Cardiac septum (tissue), 1 donor: Measurements from ENCODE around the gene DNAJB5. TPM values are rescaled to one million over a fixed set of nuclear protein-coding genes. Genes with fewer than 3 reads are reported as not detected.
"Not testable (repeated sequence)": the region's sequence is repeated elsewhere in the genome, so short reads cannot be mapped to it uniquely, and the experiment has no call there.

Experiments
- DNase-seq: peaks from one replicate; pipeline ENCODE4 v3.0.0-alpha.2; 2020; ENCODE audit warnings: low spot score
- intact Hi-C: fragments of 100-400 bp; cut with DNase I; formaldehyde crosslinking; loops from one replicate; pipeline ENCODE4 v1.14.0; 2022
- total RNA-seq: library from RNA; stranded (reverse); fragmentation: NEBNext Ultra II Directional; extraction: Animal tissue kit (Norgen Biotek cat#: 25700); gene quantifications from one replicate; pipeline ENCODE4 v1.2.1, GENCODE V29; 2021
- donor health status: DM: no; HTN: no; CAD: no.

DNAJB5 gene
- total RNA-seq, 1 donor from 2014 or later: 133 TPM

DNA sequence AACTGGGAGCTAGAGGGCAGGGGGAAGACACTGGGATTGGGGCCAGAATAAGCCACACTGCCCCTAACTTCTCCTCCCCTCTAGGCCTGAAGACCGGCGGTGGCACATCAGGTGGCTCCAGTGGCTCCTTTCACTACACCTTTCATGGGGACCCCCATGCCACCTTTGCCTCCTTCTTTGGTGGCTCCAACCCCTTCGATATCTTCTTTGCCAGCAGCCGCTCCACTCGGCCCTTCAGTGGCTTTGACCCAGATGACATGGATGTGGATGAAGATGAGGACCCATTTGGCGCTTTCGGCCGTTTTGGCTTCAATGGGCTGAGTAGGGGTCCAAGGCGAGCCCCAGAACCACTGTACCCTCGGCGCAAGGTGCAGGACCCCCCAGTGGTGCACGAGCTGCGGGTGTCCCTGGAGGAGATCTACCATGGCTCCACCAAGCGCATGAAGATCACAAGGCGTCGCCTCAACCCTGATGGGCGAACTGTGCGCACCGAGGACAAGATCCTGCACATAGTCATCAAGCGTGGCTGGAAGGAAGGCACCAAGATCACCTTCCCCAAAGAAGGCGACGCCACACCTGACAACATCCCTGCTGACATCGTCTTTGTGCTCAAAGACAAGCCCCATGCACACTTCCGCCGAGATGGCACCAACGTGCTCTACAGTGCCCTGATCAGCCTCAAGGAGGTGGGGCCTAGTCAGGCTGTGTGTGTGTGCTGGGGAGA is 6.8 kb downstream of the DNAJB5 start:
- no peak for DNase-seq
- intact Hi-C loops: loop anchor here (5.0 kb wide), 1 partner anchor 56 kb away; no protein-coding TSS in a partner anchor

DNA sequence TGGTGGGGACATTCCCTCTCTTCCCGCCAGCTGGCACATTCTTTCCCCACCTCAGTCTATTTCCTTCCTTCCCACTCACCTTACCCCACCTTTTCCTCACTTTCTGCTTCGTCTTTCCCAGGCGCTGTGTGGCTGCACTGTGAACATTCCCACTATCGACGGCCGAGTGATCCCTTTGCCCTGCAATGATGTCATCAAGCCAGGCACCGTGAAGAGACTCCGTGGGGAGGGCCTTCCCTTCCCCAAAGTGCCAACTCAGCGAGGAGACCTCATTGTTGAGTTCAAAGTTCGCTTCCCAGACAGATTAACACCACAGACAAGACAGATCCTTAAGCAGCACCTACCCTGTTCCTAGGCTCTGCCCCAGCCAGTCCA is 7.3 kb downstream of the DNAJB5 start:
- intact Hi-C loops: loop anchor here (5.0 kb wide), 1 partner anchor 55 kb away; no protein-coding TSS in a partner anchor
- no peak for DNase-seq

DNA sequence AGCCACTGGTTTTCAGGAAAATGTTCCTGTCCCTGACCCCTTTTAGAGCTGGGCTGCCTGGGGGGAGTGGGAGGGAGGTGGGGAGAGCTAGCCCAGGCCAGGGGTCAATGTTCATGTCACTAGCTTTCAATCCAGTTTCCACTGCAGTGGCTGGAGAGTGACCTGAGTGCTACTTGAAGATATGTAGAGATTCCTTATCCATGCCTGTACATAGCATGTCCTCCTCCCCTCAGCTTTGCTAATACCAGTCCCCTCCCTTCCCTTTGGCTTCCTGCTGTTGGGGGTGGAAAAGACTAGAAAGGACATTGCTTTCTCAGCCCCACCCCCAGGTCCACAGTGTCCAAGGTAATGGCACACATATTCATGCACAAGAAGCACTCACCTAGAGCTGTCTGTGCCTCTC is 7.8 kb downstream of the DNAJB5 start:
- intact Hi-C loops: loop anchor here (5.0 kb wide), 1 partner anchor 55 kb away; no protein-coding TSS in a partner anchor
- no peak for DNase-seq

DNA sequence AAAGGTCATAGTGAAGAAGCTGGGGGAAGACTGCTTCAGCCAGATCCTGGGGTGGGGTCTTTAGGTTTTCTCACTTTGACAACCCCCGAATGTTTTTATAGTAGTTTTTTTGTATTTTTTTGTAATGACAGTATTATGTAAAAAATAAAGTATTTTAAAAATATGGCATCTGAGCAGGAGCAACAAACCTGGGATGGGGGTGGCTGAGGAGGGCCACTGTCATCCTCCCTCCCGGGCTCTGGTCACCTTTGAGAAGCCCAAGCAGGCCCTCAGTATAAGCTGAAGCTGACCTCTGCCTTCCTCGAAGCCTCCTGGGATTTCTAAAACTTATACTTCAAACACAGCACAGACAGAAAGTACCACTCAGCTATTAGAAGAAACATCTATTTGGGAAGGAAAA is 8.7 kb downstream of the DNAJB5 start:
- no peak for DNase-seq
- intact Hi-C loops: loop anchor here (5.0 kb wide), 1 partner anchor 54 kb away; no protein-coding TSS in a partner anchor

DNA sequence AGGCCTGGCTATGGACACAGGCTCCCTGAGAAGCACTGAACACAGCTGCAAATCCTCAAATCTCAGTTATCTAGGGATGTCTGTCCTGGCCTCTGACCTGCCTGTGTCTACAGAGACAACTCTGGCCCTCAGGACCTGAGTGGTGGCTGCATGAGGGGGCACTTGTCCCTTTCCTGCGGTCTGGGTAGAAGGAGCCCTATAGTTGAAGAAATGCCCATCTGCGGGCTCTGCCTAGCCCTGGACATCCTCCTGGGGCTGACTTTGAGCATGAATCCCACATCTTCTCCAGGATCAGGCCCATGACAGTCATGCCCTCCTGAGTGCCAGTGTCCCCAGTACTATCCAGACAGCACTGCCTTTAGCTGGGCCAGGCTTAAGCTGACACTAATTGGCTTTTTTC is 10.0 kb downstream of the DNAJB5 start:
- intact Hi-C loops: loop anchor here (5.0 kb wide), 1 partner anchor 53 kb away; no protein-coding TSS in a partner anchor
- DNase-seq: no peak

DNA sequence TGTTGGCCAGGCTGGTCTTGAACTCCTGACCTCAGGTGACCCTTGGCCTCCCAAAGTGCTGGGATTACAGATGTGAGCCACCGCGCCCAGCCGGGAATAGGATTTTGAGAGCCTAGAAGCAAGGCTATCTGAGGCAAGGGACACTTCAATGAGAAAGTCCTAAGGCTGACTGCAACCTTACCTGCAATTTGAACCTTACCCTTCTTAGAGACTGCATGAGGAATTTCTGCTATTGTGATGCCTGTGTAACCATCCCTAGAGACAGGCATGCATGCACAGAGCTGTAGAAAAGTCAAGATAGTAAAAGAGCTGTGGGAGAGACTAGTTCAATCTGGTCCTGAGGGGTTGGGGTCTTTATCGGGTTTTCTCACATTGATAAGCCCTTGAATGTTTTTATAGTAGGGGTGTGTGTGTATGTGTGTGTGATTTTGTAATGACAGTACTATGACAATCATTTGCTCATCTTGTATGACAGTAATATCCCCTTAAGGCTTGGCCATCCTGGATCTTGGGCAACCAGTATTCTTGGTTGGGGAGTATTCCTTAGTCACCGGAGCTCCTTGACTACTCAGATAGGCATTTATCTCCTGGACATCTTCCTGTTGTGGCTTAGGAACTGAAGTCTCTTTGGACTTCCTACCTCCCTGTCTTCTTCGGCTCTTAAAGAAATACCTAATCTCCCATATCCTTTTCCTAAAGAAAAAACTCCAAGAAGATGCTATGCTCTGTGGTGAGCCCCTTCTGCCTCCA is 11.2 kb downstream of the DNAJB5 start:
- no peak for DNase-seq
- intact Hi-C loops: no loop called here

DNA sequence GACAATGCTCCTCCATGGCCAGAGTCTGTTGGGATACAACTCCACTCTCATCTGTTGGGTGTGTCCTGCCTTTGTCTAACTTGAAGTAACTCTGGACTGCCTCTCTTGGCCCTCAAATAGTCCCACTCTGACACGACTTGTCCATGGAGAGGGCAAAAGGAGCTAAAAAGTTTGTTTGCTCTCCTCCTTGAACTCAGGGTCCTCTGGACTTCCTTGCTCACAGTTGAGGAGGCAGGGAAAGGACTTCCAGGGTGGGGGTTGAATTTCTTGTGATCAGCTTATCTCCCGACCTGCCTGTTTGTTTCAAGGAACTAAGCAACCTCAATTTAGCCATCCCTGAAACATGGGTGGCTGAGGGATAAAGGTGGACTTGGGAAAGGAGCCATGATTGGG is 11.7 kb downstream of the DNAJB5 start:
- intact Hi-C loops: no loop called here
- DNase-seq: no peak

DNA sequence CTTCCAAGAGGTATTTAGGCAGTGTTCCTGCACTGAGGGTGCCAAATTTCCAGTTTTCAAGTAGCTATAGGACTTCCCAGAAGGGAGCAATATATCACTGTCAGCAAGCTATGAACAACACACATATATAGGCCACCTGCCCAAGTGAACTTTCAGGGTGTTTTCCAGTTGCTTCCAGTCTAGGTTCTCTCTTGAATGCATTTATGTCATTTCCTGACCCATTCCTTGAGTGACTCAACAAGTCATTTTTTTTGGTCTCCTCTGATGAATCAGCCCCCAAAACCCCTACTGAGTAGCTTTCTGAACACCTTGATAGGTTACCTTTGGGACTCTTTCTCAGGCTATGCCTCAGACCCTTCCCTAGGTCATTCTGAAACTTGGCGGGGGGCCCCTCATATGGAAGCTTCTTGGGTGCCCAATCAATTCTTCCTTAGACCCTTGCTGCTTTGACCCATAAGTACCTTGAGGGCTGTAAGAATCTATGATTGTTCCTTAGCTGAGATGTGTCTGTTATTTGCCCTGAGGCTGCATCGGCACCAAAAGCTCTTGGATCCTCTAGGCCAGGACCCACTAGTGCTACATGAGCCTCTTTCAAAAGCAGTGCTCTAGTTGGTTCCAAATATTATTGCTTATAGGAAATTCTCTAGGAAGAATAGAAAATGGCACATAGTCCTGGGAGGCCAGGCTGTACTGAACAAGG is 12.4 kb downstream of the DNAJB5 start:
- DNase-seq: no peak
- intact Hi-C loops: no loop called here

DNA sequence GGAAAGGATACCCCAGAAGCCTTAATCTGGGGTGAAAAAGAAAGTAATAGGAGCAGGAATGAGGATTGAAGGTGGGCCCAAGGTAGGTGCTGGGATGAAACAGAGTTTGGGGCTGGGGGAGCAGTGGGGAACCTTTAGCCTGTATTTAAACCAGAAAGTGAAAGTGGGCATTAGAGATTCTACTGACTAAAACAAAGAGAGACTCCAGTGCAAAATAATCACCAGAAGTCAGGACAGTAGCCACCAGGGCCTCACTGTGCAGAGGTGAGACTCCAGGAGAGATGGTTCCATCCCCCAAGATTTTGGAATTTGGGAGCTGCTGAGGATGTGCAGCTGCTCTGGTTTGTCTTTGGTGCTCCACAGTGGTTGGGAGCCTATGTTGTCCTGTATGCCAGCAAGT is 13.1 kb downstream of the DNAJB5 start:
- DNase-seq: no peak
- intact Hi-C loops: no loop called here

DNA sequence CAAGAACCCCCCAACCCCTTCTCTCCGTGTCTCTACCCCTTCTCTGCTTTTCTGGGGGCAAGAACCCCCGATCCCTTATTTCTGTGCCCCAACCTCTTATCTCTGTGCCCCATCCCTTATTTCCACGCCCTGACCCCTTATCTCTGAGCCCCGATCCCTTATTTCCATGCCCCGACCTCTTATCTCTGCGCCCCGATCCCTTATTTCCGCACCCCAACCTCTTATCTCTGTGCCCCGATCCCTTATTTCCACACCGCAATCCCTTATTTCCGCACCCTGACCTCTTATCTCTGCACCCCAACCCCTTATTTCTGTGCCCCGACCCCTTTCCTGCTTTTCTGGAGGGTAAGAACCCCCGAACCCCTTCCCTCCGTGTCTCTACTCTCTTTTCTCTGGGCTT is 14.8 kb downstream of the DNAJB5 start:
- intact Hi-C loops: not testable (repeated sequence)

DNA sequence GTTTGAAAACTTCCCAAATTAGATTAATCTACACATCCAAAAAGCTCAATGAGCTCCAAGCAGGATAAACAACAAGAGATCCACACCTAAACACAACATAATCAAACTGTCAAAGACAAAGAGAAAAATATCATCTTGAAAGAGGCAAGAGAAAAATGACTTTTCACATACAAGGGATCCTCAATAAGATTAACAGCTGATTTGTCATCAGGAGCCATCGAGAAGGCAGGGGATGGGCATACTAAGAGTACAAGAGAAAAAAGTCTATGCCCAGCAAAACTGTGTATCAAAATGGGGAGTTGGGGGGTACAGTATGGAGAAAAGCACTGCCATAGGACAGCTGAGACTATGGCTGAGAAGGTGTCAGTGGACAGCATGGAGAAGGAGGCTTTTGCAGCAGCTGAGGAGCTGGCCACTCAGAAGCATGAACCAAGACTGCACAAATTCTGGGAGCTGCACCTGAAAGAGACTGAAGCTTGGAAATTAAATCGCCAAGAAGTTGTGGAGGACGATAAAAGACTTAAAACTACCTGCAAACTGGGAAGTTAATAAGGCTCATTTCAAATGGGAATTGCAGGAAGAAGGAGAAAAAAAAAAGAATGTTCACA is 20.9 kb downstream of the DNAJB5 start:
- intact Hi-C loops: no loop called here
- no peak for DNase-seq

More for the DNA sequence above, 14.8 kb downstream of the DNAJB5 start:
- DNase-seq: not testable (repeated sequence)

DNA sequence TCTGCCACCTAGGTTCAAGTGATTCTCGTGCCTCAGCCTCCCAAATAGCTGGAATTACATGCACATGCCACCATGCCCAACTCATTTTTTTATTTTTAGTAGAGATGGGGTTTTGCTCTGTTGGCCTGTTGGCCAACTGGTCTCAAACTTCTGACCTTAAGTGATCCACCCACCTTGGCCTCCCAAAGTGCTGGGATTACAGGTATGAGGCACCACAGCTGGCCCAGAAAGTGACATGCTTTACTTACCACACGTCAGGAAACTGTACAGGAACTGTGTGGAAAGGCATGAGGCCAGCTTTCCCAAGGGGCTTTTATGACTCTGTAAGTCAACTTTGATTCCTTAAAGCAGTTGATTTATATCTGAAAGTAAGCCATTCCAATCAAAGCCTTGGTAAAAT is 25.0 kb downstream of the DNAJB5 start:
- intact Hi-C loops: no loop called here
- no peak for DNase-seq

DNA sequence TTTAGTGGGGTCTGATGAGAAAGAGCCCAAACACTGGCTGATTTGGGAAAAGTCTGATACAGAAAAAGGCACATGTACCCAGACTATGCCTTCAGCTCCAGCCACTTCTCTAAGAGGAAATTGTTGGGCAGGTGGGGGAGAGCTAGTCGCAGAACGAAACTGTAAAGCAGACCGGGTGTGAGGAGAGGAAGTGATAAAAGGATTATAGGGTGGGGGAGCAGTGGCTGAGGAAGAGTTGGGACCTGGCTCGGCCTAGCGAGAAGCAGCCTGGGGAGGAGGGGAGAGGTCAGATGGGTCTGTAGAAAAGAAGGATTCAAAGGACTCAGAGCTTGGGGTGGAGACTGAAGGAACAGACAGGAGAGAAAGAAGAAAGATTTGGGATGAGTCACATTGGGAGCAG is 33.9 kb downstream of the DNAJB5 start:
- DNase-seq, intact Hi-C loops: not testable (repeated sequence)

DNA sequence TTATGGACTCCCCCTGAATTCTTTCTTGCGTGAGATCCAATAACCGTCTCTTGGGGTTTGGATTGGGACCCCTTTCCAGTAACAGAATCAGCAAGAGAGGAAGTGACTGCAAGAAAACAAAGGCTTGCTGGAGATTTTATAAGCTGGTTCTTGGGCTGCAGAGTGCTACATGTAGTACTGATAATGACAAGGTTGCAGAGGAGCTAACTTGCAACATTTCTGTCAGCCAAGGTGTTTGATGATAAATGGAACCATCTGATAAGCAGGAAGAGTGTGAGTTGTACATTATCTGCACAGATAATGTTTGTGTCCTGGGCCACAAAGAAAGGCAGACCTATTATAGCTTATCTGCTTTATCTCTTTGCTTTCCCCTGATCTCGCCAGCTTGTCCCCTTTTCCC is 37.1 kb downstream of the DNAJB5 start:
- intact Hi-C loops: no loop called here
- DNase-seq: no peak

DNA sequence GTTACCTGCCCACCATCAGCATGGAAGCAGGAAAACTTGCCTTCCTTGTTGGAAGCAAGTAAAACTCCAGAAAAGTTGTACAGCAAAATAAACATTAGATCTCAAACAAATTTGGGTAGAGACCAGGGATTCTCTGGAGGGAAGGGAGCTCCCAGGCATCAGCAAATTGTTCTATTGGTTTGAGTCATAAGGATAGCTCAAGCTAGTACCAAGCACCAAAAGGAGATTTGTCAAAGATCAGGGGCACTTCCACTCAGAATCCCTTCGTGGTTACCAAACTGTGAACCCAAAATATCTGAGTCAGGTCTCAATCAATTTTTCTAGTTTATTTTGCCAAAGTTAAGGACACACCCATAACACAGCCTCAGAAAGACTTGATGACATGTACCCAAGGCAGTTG is 37.8 kb downstream of the DNAJB5 start:
- no peak for DNase-seq
- intact Hi-C loops: no loop called here

DNA sequence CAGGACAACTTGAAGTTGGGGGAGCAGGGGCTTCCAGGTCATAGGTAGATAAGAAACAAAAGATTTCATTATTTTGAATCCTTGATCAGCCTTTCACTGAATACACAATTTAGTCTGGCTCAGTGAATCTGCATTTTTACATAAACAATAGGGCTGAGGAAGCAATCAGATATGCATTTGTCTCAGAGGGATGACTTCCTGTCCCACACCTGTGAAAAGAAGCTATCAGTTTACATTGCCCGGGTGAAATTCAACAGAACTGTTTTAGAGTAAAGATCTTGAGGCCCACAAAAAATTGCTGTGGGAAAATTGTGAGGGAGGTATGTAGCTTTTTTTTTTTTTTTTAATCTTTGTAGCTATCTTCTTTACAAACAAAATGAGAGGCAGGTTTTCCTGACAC is 38.3 kb downstream of the DNAJB5 start:
- no peak for DNase-seq
- intact Hi-C loops: no loop called here

DNA sequence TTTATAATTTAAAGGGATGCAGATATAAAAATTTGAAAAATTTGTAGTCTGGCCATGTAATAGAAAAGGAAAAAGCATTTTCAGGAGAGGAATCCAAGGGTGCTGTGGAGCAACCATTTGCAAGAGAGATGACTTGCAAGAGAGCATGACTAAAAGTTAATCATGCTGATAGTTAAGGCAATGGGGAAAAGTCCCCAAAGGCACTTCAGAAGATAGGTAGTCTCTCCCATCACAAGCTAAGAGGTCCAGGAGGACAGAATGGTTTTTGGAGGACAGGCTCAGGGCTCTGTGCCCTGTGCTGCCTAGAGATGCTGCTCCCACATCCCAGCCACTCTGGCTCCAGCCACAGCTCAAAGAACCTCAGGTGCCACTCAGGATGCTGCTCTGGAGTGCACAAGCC is 38.8 kb downstream of the DNAJB5 start:
- no peak for DNase-seq
- intact Hi-C loops: no loop called here

DNA sequence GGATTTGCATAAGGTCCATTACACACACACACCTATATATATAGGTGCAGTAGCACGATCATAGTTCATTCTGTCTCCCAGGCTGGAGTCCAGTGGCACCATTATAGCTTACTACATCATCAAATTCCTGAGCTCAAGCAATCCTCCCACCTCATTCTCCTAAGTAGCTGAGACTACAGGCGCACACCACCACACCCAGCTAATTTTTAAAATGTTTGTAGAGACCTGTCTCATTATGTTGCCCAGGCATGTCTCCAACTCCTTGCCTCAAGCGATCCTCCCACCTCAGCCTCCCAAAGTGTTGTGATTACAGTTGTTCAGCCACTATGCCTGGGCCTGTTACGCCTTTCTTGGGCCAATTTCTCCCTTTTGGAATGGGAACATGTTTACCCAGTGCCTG is 39.7 kb downstream of the DNAJB5 start:
- intact Hi-C loops: no loop called here
- no peak for DNase-seq

DNA sequence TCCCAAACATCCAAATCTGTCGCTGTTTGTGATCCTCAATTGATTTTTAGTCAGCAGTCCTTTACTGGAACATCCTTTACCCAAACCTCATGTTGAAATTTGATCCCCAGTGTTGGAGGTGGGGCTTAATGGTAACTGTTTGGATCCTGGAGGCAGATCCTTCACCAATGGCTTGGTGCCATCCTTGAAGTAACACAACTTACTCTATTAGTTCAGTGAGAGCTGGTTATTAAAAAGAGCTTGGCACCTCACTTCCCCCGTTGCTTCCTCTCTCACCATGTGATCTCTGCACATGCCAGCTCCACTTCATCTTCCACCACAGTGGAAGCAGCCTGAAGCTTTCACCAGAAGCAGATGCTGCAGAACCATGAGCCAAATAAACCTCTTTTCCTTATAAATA is 40.3 kb downstream of the DNAJB5 start:
- no peak for DNase-seq
- intact Hi-C loops: no loop called here

DNA sequence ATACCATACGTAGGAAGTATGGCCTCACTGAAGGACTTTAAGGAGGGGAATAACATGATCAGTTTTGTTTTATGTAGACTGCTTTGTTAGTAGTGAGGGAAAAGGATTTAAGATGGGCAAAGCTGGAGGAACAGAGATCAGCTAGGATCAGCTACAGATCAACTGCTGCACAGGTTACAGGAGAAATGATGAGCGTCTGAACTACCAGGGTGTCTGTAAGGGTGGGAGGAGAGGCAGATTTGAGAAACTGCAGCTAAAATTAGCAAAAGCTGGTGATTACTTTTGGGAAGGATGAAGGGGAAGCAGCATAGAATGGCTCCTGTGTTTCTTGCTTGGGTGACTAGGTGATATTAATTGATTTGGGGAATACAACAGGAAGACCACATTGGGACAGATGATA is 43.6 kb downstream of the DNAJB5 start:
- DNase-seq: no peak
- intact Hi-C loops: no loop called here
